ENCODE measurements around the gene ZDHHC23.

The ZDHHC23 gene

DNA sequence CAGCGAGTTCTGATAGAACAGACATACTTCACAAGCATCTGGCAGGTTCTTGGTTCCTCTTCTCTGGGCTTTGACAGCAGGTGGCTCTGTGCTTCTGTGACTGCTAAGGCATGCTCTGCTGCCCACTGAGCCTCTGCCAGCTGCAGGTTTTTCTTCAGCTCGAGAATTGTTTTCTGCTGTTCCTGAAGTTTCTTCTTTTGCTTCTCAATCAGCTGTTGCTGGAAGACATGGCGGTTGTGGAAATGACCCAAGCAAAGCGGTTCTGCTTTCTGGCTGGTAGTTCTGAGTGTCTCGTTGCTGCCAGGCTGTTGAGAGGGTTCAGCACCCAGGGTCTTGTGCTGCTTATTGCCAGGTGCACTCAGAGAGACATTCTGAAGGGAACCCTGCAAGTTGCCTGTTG, 57.7 kb downstream of the ZDHHC23 start:
- no peak for DNase-seq (ENCODE audit: low spot score)

DNA sequence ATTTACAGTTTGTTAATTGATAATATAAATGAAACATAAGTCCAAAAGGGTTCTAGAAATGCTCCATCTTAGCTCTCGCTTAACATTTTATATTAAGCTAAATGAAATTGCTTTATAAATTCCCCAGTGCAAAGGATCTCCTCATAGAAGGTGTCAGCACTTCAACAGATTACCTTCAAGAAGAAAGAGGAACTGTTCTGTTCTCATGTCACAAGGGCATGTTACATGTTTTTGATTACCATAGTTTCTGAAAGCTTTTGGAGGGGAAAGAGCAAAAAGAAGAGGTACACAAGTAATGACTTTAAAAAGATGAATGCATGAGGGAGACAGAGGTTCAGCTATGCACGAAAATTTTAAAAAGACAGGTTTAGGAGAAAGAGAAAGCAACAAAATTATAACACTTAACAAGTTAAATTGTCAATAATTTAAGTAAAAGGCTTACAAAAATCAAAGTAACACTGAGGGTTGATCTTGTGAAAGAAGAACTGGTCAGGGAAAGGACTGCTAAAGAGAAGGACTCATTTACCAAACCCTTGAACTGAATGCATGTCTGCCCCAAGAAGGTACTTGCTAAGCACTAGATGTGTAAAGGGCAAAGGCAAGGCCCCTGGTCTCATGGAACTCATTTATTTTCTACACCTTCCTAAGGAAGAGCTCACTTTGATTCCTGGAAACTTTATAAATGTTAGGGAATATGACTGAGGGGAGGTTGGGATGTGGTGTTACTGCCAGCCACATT, 63.4 kb downstream of the ZDHHC23 start:
- no peak for DNase-seq (ENCODE audit: low spot score)
